Stimulated activated CD8-positive, alpha-beta memory T cell treated with anti-CD3 and anti-CD28 coated beads, Interleukin-4, amount 100 ng/mL, for 4 hours (primary cell): ENCODE results near the gene MROH8.
"Not testable (repeated sequence)": the region's sequence is repeated elsewhere in the genome, so short reads cannot be mapped to it uniquely, and the experiment has no call there.

ENCODE experiments used
- DNase-seq, 2 donors: peaks; one replicate each; pipeline ENCODE4 v3.0.0-alpha.2; 2020; ENCODE audit warnings: low read depth in 2 of 2, low spot score in 1 of 2

MROH8 gene

DNA sequence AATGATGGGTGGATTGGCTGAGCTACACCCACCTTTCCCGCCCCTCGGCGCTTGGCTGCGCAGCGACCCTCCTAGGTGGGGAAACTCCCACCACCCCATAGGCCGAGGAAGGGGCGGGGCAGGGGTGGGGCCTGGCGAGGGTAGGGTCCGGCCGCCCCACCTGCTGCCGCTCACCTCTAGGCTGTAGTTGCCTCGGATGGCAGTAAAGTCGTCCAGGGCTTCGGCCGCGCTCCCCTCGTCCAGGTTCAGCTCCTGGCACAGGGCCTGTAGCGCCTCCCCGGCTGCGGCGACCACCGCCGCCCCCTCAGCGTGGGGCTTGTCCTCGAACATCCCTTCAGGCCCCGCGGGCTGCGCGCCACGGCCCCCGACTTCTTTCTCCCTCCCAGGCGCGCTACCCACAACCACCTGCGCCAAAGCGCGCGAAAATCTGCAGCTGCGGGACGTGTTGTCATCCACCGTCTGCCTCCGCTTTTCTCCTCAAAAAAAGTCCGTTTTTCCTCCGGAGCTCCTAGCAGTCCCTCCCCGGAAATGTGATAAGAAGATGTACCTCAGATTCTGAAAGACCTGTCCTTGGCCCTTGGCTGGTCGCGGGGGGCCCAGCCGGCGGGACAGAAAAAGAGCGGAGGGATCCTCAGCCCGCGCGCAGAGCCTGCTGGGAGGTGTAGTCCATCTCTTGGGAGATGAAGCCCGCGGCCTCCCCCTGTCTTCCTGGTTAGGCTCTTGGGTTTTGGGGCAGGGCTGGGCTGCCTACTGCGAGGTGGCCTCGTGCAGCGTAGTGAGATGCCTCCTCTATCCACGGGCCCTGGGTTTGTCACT lies 83.5 kb downstream of the MROH8 start, which contains the start of gene RBL1:
Gene RBL1, minus strand, starts transcription at position 399 of the 816 bp plus-strand sequence. Its CDS starts 69 bp downstream, at position 330.
- peak; percentile 57 to 68 for DNase-seq

DNA sequence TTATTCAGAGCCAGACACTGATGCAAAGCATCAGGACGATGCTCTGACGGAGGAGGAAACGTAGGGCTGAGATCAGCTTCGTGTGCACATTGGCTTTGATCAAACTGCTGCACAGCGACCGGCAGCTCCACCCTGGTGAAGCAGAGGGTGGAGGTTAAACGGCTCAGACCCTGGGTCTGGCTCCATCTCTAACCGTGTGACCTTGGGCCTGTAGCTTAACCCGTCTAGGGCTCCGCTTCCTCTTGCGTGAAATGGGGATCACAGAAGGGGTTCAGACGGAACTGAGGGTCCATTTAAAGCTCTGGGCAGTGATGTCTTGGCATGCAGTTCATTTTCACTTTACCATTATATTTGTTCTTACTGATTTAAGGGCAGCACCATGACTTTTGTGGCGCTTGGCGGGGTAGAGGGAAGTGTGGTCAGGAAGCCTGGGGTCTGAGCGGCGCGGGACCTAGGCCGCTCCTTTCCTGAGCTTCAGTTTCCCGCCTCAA lies 84.2 kb downstream of the MROH8 start:
- no peak for DNase-seq

DNA sequence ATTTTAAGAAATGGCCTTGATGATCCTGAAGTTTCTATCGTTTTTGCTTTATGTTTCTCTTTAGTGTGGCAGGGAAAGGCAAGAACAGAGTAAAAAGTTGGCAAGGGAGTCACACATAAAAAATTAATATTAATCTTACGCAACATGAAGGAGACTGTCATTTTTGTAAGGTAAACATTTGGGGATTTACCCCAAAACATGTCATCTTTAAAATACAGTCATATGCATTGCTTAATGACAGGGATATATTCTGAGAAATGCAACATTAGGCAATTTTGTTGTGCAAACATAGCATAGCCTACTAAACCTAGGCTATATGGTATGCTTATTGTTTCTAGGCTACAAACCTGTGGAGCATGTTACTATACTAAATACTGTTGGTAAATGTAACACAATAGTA lies 88.9 kb downstream of the MROH8 start:
- no peak for DNase-seq

DNA sequence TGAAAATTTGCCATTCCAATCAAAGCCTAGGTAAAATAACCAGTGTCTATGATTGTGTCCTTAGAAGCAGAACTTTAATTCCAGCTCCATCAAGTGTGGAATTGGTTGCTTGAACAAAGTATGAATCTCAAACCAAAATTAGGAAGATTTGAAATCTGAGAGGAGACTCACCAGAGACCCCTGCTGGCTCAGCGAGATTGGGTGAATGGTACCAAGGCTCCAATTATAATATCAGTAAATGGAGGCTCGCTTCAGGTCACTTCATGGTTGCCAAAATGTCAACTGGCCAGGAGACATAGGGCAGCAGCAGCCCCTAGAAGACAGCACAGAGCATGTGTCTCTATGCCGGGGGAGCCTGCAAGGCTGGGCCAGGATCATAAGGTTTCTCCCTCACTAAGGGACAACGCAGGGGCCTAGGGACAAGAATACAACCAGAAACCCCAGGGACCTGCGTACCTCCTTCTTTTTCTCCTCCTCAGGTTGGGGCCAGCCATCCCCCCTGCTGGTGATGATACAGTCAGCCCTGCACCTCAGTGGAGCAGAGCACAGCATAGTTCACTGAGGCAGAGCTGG lies 97.5 kb downstream of the MROH8 start:
- peak in 1 of 2 donors; percentile 12 for DNase-seq

DNA sequence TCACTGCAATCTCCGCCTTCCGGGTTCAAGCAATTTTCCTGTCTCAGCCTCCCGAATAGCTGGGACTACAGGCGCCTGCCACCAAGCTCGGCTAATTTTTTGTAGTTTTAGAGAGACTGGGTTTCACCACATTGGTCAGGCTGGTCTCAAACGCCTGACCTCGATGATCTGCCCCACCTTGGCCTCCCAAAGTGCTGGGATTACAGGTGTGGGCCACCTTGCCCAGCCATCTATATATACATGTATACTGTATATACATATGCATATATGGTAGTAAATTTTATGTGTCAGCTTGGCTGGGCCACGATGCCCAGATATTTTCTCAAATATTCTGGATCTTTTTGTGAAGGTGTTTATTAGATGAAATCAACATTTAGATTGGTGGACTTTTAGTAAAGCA lies 102.3 kb downstream of the MROH8 start:
- DNase-seq, result no peak

DNA sequence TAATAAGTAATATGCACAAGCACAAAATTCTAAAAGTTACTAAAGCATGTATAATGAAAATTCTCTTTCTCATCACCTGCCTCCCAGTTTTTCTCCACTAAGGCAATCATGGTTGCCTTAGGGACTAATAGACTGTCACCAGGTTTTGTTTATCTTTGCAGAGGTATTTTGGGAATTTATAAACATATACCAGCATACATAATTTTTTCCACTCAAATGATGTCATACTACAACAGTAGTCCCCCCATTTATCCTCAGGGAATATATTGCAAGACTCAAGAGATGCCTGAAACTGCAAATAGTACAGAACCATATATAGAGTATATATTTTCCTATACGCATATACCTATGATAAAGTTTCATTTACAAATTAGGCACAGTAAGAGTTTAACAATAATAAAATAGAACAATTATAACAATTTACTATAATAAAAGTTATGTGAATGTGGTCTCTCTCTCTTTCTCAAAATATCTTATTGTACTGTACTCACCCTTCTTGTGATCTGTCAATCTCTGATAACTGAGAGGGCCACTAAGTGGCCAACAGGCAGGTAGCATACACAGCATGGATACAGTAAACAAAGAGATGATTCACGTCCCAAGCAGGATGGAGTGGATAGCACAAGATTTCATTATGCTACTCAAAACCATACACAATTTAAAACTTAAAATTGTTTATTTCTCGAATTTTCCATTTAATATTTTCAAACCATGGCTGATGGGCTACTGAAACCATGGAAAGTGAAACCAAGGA lies 103.2 kb downstream of the MROH8 start:
- DNase-seq, result no peak

DNA sequence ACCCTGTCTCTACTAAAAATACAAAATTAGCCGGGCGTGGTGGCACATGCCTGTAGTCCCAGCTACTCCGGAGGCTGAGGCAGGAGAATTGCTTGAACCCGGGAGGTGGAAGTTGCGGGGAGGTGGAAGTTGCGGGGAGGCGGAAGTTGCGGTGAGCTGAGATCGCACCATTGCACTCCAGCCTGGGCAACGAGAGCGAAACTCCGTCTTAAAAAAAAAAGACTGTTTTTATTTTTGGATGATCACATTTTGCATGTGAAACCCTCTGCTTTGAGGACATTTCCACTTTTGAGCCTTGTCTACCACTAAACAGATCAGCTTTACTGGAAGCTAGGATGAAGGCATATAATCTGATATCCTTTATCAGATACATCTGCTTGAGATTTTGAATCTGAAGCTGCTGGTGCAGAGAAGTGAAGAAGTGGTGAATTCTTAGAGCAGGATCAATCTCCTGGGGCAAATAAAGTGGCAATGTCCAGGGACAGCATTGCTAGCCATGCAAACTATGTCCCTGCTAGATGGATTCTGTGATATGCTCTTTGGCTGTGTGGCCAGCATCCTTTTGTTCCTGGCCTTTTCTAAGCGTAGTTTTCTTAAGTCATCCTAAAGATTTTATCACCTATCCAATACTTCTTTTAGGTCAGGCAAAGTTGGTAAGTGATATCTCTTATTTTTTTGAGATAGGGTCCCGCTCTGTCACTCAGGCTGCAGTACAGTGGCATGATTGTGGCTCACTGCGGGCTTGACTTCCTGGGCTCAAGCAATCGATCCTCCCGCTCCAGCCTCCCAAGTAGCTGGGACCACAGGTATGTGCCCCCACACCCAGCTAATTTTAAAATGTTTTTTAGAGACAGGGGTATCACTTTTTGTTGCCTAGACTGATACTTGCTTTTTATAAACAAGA lies 106.8 kb downstream of the MROH8 start:
- no peak for DNase-seq

DNA sequence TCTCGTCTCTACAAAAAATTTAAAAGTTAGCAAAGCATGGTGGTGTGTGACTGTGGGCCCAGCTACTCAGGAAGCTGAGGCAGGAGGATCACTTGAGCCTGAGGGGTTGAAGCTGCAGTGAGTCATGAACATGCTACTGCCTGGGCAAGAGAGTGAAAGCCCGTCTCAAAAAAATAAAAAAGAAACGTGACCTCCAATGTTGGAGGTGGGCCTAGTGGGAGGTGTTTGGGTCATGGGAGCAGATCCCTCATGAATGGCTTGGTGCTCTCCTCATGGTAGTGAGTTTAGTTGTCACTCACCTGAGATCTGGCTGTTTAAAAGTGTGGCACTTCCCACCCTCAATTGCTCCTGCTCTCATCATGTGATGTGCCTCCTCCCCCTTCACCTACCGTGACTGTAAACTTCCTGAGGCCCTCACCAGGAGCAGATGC lies 107.9 kb downstream of the MROH8 start:
- no peak for DNase-seq

DNA sequence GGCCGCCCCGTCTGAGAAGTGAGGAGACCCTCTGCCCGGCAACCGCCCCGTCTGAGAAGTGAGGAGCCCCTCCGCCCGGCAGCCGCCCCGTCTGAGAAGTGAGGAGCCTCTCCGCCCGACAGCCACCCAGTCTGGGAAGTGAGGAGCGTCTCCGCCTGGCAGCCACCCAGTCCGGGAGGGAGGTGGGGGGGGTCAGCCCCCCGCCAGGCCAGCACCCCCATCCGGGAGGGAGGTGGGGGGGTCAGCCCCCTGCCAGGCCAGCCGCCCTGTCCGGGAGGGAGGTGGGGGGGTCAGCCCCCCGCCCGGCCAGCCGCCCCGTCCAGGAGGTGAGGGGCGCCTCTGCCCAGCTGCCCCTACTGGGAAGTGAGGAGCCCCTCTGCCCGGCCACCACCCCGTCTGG lies 109.8 kb downstream of the MROH8 start:
- not testable (repeated sequence) for DNase-seq

DNA sequence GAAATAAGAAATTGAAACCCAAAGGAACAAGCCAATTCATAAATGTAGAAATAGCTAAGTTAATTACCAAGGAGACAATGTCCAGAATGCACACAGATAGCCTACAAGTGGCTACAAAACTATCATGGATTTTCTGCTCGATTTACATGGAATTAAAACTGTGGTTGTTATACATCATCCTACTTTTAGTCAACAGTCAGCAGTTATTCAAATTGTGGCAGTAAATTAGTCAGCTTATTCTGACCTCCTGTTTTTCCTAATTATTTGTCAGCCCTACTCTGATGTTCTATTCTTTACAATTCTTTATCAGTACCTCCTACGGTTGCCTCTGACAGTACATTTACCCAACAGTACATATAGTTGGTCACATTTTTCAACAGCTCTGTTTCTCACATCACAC lies 113.2 kb downstream of the MROH8 start:
- no peak for DNase-seq

DNA sequence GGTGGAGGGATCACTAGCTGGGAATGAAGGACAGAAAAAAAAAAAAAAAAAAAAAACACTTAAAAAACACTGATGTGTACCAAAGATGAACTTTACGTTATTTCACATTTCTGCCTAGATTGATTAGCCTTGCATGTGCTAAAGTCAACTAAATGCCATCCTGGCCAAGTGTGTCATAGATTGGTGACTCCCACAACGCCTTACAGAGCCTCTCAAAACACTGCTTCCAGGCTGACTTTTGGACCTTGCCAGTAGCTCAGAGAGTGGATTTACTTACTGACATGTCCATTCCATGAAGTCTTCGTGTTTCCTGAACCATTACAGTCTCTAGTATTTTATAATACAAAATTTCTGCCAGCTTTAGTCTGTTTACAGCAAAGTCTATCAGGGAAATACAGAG lies 124.1 kb downstream of the MROH8 start:
- no peak for DNase-seq

DNA sequence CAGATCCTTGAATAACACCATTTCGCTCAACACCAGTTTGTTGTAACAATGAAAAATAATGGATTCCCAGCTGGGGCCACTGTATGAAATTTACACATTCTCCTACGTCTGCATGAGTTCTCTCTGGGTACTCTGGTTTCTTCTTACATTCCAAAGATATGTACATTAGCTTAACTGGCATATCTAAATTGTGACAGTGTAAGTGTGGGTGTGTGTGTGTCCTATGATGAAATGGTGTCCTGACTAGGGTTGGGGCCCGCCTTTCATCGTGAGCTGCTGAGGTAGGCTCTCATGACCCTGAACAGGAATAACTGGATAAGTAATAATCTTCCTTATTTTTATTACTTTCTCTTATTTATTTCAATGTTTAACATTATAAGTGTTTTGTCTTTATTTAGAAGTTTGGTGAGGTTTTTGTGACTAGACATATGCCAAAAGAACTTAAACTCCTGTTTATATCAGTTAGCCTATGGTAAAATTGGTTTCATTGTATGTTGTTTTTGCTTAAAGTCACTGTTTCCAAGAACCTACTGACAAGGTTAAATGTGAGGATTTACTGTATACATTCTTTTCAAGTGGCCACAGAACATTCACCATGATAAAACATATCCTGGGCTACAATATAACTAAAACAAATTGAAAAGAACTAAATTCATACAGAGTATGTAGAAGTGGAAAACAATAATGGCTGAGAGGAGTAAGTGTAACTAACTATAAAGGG lies 126.0 kb downstream of the MROH8 start:
- DNase-seq, result no peak
